Adrenal gland (tissue), 5 donors: ENCODE data around the gene KRTAP4-16.

ENCODE experiments used
- POLR2A ChIP-seq, 2 donors: fragments of 450-650 bp; IDR thresholded peaks; one replicate each; pipeline ENCODE4 v1.6.1; 2017; ENCODE audit warnings: antibody characterized with exemption in 2 of 2, mild to moderate bottlenecking in 2 of 2, moderate library complexity in 1 of 2
- TF ChIP-seq, protein P1 (sequence below), 6 experiments: fragments of 450-650 bp in 4 of 6; fragments of 200-600 bp in 2 of 6; sonication (generic) in 1 of 6; IDR thresholded peaks; 1 replicate in 5 of 6; 2 replicates in 1 of 6; pipeline versions ENCODE4 v1.5.1 to v1.8.0; 2016 to 2021; ENCODE audit warnings: antibody characterized with exemption in 6 of 6, mild to moderate bottlenecking in 2 of 6, moderate library complexity in 1 of 6
- donor health status: DM: no; HTN: no; CAD: no.

DNA sequence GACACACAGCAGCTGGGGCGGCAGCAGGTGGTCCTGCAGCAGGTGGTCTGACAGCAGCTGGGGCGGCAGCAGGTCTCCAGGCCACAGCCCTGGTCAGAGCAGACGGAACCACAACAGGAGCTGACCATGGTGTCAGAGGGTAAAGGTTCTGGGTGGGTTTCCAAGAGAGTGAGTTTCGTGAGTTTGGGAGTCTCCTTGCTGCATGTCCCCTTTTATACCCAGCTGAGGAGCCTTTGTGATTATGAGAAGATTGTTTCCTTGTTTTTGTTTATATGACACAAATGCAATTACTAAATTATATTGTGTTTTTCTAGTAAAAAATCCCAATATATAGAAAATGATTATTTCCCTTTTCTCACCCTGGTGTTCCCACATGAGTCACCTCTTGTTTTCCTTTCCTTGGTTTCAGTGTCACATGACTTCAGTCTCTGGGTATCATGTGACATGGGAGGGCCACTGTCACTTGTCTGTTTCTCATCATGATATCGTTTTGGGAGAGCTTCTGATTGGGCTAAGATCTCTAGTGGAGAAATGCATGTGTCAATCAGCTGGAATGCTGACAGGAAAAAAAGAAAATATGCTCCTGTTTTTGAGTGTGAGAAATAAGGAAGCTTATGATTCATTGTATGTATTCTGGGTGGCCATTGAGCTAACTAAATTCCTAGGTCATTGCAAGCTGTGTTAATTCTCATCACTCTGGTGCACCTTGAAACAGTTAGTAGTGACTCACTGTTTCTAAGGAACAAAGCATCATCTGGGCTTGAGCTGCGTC is 38.5 kb upstream of the KRTAP4-16 start, which contains the start of gene KRTAP4-6:
- TF ChIP-seq, protein P1, sequence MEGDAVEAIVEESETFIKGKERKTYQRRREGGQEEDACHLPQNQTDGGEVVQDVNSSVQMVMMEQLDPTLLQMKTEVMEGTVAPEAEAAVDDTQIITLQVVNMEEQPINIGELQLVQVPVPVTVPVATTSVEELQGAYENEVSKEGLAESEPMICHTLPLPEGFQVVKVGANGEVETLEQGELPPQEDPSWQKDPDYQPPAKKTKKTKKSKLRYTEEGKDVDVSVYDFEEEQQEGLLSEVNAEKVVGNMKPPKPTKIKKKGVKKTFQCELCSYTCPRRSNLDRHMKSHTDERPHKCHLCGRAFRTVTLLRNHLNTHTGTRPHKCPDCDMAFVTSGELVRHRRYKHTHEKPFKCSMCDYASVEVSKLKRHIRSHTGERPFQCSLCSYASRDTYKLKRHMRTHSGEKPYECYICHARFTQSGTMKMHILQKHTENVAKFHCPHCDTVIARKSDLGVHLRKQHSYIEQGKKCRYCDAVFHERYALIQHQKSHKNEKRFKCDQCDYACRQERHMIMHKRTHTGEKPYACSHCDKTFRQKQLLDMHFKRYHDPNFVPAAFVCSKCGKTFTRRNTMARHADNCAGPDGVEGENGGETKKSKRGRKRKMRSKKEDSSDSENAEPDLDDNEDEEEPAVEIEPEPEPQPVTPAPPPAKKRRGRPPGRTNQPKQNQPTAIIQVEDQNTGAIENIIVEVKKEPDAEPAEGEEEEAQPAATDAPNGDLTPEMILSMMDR (IDR thresholded peaks at IDR 0.05) = no peak
- TF ChIP-seq POLR2A (IDR thresholded peaks at IDR 0.05) = no peak
